GM21528 (cell line): ENCODE data around the gene IL21R.
"Not testable (repeated sequence)": the region's sequence is repeated elsewhere in the genome, so short reads cannot be mapped to it uniquely, and the experiment has no call there.

Source experiments
- ATAC-seq: cut with Tn5 transposase; IDR thresholded peaks from one replicate; pipeline ENCODE4 v1.9.1; 2021; ENCODE audit warnings: mild to moderate bottlenecking, moderate library complexity; ENCODE audit not compliant: unreplicated experiment, low FRiP score

The IL21R gene

DNA sequence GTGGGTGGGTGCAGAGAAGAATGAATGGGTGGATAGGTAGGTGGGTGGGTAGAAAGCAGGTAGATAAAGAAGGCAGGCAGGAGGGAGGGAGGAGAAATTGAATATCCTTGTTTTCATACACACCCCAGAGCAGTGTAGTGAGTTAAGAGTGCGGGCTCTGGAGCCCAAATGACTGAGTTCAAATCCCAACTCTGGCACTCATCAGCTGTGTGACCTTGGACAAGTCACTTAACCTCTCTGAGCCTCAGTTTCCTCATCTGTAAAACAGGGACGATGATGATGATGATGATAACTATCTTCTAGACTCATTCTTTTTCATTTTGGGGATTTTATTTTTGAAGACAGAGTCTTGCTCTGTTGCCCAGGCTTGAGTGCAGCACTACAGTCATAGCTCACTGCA is 2.0 kb upstream of the IL21R start:
- ATAC-seq = no peak

DNA sequence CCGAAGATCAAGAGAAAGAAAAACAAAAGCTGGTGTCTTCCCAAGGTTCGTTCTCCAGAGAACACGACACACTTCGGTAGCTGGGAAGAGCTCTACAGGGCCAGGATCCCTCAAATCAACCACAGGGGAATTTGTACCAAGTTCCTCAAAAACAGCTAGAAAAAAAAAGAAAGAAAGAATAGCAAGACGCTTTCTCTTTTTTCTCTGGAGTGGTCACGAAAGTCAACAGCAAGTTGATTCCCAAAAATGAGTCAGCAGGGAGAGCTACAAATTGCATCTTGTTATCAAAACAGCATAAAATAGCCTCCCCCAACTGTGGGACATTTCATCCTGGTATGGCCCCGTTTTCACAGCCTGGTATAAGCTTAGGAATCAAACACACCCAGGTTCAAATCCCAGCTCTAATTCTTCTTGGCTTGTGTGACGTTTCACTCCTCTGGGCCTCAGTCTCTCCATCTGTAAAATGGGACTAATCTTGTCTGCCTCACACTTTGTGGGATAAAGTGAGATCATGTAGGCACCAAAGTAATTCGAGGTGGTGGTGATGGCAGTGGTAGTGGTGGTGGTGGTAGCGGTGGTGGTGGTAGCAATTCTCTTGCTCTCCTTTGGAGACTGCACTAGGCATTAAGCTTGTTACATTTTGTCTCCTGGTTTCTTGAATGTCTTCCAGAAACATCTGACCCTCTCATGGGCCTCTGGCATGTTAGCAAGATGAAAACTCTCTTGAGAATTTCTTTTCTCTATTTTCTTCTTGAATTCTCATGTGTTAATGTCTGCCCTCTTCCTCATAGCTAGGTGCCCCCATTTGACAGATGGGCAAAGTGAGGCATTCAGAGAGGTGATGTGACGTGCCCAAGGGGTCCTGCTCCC is 988 bp upstream of the IL21R start:
- ATAC-seq = no peak

DNA sequence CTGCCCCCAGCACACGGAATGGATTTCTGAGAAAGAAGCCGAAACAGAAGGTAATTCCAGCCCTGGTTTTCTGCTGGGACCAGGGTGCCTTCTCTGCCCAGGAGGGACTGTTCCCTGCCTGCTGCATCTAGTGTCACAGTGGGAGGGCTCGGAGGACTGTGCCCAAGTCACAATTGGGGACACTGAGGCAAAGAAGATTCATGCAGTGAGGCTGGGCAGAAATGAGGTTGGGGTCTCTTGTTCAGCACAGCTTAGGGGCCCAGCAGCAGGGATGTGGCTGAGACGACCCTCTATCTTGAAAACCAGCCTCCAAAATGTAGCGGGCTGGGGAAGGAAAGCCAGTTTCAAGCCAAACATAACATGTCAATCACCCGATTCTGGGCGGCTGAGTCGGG is 592 bp downstream of the IL21R start:
- ATAC-seq = no peak

DNA sequence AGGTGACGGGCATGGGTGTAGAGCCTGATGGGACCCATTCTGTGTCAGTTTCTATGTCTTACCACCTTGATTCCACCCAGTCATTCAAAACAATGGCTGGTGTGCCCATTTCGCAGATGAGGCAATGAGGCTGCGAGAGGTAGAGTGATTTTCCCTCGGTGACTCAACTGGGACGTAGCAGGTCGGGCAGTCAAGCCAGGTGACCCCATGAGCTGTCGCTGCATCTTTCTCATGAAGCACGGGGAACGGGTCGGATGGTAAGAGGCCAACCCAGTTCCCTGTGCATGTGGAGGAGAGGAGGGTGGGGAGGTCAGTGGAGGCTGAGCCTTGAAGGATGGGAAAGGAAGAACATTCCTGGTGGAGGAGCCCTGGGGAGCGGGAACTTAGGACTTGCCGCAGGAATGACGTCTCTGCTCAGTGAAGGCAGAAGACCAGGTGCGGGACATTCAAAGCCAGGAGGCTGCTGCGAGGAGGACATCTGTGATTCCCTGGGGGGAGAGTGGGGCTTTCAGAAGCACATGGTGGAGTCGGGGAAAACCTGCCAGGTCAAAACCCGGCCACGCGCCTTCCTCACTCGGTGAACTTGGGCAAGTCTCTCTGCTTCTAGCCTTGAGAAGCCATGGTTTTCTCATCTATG is 1.1 kb downstream of the IL21R start:
- ATAC-seq = no peak

DNA sequence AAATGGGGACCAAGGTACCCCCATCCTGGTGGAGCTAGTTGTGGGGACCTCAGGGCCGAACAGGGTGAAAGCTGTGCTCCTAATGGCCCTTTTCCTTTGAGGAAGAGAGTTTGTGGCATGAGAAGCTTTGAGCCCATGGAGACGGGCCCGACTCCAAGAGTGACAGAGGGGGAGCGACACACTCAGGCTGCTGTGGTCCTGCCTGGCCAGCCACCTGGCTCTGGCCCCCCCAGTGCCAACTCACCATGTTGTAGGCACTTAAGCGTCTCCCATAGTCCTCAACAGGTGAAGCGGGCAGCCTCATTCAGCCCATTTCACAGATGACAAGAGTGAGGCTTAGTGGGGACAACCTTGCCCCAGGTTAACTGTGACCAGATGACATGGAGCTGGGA is 1.6 kb downstream of the IL21R start:
- no peak for ATAC-seq

DNA sequence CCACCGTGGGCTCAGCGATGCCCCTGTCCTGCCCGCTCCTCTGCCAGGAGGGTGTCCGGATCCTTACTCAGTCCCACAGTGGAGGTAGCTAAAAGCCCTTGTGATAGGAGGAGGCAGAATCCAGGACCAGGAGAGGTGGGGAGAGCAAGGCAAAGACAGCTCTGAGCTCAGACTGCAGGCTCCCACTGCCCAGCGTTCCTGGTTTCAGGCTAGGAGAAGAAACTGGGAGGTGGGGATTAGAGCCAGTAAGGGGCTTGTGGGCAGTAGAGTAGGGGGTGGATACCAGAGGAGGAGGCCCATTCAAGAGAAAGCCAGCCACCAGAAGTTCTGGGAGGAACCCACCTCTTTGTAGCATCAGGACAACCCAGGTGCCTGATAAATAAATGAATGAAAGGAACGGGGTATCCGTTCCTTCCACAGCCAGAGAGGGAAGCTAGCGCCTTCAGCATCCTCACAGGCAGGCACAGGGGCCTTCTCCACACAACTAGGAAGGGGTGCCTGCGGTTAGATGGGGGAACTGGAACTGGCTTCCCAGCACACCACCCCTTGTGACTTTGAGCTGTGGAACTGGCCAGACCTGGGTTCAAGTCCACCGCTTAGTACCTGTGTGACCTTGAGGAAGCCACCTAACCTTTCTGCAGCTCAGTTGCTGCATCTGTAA is 2.3 kb downstream of the IL21R start:
- no peak for ATAC-seq

DNA sequence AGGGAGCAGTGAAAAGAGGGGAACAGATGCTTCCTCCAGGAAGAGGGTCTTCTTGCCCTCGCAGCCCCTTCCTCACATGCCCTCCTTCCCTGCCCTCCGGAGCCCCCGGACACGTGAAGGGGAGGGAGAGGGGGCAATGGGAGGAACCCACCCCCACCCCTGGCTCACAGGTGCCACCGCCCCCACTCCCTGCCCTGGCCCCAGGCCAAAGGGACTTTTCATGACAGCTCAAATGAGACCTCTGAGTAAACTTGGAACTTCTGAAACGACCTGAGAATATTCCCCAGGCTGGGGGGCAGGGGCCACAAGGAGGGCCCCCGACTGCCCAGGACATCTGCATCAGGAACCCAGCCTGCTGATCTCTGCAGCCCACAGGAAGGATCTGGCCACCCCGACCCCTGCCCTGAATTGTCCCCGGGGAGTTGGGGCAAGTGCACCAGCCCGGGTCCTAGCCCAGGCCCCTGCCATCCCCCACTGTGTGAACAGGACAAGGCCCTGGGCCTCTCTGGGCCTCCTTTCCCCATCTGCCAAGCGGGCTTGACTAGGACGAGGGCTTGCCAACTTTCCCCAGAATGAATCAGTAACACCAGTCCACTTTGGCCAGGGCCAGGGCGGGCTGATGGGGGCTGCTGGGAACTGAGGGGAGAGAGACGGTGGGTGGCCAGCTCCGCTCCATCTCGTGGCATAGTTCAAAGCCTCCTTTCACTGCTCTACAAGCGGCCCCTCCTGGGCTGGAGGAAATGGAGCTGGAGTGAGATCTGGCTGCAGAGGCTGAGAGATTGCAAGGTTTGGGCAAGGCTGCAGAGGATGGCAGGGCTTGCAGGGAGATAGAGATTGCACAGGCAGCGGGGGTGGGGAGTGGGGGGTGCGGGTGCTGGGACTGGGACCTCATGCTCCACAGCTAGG is 3.8 kb downstream of the IL21R start:
- ATAC-seq = no peak

DNA sequence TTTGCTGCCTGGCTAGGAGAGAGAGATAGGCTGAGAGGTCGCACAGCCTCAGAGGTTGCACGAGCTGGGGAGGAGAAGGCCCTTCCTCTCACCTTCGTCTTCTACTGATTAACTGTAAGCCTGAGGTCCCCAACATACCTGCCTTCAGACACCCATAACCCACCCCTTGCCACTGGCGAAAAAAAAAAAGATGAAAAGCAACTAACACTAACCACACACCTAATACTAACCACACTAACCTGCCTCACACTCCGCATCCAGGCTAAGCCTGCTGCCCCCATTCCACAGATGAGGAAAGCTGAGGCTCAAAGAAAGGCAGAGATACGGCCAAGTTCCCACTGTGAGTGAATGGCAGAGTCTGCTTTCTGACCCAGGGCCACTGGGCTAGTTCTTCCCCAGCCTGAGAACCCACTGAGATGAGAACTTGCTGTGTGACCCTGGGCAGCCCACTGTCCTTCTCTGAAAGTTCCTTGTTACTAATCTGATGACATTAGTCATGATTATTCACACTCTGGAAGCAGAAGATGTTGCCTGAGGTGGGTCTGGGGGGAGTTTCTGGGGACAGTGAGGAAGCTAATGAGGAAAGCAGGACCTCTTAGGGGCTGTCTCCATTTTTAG is 4.6 kb downstream of the IL21R start:
- no peak for ATAC-seq

DNA sequence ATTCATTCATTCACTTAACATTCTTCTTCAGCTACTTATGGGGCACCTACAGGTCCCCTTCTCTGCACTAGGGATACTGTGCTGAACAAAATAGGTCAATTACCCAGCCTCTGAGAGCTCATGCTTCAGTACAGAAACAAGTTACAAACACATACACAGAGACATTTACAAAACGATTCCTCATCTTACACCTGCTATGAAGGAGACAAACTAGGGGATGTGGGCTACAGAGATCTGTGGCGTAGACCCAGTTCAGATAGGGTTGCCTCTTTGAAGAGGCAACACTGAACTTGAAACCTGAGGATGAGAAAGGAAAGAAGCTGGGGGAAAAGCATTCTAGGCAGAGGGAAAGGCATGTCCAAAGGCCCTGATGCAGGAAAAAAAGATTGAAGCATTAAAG is 5.2 kb downstream of the IL21R start:
- no peak for ATAC-seq

DNA sequence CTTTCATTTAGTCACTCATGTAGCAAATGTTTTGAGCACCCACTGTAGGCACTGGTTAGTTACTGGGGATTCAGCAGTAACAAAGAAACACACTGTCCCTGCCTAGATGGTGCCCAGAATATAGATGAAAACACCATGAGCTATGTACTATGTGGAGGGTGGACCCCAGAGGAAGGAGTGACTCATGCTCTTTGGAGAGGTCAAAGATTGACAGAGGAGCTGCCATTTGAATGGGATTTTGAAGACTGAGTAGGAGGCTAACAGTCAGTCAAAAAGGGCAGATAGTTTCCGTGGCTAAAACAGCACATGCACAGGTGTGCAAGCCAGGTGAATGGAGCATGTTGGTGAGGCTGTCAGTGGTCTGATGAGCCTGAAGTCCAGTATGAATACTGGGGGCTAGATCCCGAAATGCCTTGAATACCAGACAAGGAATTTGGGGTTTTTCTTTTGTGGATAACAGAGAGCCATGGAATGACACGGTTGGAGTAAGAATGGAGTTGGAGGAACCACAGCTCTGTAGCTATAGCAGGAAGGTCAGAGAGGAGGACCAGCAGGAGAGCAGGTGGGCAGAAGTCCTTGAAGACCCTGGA is 6.1 kb downstream of the IL21R start:
- peak; percentile 34 for ATAC-seq

DNA sequence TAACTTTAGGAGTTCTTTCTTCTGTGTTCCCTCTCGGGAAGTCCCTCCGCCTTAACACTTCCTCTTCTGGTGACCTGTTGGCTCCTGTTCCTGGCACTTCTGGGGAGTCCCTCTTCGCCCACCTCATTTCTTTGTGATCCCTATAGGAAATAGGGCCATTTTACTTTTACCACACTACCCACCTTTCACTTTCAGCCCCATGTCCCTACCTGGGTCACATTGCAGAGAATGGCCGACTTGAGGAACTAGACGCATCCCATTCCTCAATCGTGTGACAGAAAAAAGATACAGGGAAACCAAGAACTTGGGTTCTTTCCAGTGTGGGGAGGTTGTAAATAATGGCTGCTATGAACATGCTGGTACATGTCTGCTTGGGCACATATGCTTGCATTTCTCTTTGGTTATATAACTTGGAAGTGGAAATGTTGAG is 6.6 kb downstream of the IL21R start:
- no peak for ATAC-seq

DNA sequence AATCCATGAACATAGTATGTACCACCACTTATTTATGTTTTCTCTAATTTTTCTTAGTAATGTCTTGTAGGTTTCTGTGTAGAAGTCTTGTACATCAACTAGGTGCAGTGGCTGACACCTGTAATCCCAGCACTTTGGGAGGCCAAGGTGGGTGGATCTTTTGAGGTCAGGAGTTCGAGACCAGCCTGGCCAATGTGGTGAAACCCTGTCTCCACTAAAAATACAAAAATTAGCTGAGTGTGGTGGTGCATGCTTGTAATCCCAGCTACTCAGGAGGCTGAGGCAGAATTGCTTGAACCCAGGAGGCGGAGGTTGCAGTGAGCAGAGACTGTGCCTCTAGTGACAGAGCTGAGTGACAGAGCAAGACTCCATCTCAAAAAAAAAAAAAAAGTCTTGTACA is 8.0 kb downstream of the IL21R start:
- not testable (repeated sequence) for ATAC-seq

DNA sequence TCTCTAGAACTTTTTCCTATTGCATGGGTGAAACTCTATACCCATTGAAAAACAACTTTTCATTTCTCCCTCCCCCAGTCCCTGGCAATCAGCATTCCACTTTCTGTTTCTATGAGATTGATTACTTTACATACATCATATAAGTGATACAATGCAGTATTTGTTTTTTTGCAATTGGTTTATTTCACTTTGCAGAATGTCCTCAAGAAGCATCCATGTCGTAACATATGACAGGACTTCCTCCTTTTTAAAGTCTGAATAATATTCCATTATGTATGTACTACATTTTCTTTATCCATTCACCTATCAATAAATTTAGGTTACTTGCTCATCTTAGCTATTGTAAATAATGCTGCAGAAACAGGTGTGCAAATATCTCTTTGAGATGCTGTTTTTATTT is 8.8 kb downstream of the IL21R start:
- ATAC-seq = no peak

DNA sequence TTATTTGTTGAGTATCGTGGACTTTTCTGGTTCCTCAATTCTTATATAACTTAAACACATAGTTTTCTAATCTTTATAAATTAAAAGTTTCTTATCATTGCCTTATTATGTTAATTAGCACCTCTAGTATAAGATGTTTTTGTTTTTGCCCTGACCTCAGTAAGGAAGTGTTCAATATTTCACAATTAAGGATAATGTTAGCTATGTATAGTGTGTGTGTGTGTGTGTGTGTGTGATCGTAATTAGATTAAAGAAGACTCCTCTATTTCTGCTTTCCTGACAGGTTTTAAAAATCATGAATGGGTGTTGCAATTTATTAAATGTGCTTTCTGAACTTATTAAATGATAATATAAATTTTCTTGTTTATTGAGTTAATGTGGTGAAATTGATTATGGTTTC is 12.0 kb downstream of the IL21R start:
- no peak for ATAC-seq

DNA sequence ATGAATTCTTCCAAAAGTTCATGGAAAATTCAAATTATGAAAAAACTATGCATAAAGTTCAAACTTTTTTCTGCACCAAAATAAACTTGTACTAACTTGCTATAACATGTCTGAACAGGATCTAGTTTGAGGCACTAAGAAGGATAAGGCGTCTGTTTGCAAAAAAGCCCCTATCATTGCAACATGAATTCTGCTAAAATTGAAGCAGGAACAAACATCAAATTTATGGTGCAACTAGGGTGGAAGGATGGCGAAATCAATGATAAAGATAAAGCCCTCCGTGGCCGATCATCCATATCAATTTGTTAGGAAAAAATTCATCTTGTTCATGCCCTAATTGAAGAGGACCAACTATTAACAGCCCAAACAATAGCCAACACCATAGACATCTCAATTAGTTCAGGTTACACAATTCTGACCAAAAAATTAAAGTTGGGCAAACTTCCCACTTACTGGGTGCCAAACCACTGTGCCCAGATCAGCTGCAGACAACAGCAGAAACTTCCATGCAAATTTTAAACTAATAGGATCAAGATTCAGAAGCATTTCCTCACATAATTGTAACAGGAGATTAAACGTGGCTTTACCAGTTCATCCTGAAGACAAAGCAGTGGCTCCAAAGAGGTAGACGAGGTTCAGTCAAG is 12.9 kb downstream of the IL21R start:
- no peak for ATAC-seq

DNA sequence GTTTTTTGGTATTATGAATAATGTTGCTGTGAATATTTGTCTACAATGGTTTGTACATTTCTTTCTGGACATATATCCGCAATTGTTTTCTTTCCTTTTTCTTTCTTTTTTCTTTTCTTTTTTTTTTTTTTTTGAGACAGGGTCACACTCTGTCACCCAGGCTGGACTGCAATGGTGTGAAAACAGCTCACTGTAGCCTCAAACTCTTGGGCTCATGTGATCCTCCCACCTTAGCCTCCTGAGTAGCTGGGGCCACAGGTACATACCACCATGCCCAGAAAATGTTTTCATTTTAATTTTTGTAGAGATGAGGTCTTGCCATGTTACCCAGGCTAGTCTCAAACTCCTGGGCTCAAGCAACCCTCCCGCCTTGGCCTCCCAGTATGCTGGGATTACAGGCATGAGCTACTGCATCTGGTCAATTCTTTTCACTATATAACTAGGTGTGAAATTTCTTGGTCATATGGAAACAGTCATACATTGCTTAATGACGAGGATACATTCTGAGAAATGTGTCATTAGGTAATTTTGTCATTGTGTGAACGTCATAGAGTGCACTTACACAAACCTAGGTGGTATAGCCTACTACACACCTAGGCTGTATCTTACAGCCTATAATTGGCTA is 15.2 kb downstream of the IL21R start:
- no peak for ATAC-seq

DNA sequence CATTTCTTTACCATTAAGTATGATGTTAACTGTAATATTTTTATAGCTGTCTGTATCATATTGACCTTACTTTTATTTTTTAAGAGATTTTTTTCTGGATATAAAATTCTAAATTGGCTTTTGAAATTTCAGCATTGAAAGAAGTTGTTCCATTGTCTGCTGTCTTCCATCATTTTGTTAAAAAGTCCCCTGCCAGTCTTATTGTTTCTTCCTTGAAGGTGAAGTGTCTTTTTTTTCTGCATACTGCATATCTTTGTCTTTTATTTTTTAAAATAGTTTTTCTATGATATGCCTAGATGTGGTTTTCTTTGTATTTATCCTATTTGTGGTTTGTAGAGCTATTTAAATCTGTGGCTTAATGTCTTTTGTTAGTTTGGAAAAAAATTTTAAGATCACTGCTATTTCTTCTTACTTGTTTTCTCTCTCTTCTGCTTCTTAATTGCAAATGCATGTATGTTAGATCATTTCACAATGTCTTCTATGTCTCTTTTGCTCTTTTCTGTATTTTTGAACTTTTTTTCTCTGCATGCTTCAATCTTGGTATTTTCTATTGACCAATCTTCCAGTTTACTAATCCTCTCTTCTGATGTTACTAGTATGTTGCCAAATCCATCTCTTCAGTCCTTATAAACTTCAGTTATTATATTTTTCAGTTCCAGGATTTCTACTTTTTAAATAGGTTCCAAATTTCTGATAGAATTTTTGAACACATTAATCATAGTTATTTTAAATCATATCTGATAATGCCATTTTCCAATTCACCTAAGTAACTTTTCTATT is 20.2 kb downstream of the IL21R start:
- no peak for ATAC-seq
